NCI-H524 (cell line): ENCODE measurements around the gene NINJ2.

ENCODE experiments used
- DNase-seq, 2 experiments: peaks; one replicate each; lab custom pipeline; 2025; lab: John Stamatoyannopoulos, UW

NINJ2 gene

DNA sequence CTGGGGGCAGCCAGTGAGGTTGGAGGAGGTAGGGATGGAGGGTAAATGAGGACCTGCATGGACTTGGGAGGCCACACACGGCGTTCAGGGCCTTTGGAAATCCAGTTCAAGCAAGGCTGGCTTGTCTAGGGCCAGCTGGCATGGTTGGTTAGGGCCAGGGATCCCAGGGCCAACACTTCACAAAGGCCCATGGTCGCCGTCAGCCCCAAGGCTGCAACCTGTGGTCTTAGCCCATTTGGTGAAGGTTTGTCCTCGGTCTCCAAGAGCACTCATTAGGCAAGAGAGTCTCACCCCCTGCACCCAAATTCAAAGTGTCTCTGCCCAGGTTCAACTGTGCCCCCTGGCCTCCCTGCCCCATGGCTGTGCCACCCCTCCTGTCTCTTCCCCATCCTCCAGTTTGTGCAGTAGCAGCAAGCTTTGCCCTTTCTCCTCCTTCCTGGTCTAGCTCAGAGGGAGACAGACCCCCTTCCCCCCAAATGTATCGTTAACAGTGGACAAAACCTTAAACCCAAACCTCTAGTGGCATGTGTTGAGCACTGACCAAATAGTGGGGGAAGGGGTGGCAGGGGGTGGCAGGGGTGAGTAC lies 94.1 kb downstream of the NINJ2 start:
- DNase-seq = no peak

DNA sequence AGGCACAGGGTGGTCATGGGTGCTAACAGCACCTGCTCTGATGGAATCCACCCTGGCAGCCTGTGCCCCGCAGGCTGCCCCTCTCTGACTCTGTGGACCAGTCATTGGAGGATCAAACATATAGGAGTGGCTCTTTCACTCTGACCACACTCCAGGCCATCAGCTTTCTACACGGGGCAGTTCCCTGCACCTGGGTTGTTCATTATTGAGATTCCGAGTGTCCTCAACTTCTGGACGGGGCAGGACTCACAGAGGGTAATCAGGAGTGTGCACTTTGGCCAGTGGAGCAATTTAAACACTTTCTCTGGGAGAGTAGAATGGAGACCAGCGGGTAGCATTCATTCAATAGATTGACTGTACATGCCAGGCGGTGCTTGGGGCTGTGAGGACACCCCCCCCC lies 94.8 kb downstream of the NINJ2 start:
- DNase-seq = no peak

DNA sequence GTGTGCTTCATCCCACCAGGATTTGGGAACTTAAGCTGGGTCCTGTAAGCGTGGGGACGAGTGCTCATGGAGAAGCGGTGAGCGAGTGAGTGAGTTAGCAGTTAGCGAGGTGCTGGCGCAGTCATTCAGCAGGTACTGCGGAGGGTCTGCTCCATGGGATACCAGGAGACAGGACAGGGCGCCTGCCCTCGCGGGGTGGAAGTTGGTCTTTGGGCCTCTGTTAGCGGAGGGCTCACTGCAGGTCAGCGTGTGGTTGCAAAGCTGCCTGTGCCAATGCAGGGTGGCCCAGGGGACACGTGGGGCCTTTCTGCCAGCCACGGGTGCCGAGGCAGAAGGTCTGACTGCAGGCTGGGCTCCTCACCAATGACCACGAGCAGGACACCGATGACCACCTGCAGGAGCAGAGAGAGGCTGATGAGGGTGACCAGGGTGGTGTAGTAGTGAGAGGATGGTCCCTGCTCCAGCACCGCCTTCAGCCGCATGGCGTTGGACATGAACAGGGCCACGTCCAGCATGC lies 97.6 kb downstream of the NINJ2 start:
- DNase-seq = no peak

DNA sequence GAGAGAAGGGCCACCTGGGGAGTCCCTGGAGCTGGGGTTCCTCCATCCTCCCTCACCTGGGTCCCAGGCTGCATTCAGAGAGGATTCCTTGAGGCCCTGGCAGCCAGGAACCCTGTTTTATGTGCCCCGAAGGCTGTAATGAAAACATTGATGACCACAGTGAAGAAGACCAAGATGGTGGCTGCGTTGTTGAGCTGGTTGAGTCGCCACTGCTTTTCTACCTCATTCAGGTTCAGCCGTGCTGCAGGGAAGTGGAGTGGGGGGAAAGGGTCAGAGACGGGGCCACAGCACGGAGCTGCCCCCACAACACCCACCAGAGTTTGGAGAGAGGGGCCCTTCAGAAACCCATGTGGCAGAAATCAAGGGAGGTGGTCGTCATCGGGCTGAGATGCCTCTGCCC lies 98.1 kb downstream of the NINJ2 start:
- DNase-seq = no peak

DNA sequence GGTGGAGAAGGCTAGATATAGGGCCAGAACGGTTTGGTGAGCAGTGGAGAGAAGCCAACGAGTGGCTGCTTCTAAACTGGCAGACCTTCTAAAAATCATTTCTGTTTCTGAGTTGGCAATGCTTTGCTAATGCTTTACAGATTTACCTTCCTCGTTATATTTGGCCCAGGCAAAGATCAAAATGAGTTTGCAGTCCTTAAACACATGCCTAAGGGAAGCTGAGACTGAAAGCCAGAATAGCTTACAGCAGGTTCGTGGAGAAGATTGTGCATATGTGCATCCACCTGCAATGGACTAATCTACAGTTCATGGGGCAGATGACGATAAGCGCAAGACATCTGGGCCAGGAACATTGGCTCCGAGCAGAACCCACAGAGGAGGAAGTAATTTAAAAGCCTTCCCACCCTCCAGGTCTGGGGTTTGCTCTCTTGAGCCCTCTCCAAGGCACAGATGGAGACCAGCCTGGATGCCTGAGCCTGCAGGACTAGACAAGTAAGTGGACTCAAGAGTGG lies 99.4 kb downstream of the NINJ2 start:
- DNase-seq = no peak

DNA sequence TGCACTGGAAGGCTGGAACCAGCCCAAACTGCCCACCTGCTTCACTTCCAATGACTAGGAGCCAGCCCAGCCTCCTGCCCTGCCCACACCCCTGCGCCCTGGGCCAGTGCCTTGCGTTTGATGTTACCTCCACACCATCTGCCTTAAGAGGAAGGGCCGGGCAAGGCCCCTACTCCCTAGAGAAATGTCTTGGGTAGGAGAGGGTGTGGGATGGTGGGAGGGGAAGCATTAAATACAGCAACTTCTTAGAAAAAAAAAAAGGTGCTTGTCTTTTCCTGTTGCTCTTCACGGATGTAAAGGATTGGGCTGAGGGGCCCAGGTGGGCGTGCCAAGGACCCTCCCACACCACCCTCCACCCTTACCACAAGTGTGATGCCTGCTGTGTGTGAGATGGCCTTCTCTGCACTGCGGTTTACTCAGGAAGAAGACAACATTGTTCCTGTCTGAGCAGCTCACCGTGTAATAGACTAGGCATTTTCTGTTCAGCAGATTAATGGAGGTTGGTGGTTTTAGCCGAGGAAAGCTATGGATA lies 99.9 kb downstream of the NINJ2 start:
- no peak for DNase-seq

DNA sequence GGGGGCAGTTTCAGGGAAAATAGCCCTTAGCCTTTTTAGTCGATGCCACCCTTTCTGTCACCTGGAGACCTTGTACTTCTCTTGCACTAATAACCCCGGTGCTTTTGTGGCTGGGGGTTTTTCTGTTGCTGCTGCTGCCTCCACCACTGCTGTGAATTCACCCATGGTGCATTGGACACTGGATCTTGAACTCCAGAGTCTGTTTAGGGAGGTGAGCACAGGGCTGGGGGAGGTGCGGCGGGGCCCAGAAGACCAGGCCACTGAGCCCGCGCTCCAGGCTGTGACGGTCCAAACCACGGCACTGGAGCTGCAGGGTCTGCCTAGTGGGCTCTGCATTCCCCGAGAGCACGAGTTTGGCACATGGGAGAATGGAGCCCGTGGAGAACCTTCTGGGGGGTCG lies 100.6 kb downstream of the NINJ2 start:
- DNase-seq = no peak

DNA sequence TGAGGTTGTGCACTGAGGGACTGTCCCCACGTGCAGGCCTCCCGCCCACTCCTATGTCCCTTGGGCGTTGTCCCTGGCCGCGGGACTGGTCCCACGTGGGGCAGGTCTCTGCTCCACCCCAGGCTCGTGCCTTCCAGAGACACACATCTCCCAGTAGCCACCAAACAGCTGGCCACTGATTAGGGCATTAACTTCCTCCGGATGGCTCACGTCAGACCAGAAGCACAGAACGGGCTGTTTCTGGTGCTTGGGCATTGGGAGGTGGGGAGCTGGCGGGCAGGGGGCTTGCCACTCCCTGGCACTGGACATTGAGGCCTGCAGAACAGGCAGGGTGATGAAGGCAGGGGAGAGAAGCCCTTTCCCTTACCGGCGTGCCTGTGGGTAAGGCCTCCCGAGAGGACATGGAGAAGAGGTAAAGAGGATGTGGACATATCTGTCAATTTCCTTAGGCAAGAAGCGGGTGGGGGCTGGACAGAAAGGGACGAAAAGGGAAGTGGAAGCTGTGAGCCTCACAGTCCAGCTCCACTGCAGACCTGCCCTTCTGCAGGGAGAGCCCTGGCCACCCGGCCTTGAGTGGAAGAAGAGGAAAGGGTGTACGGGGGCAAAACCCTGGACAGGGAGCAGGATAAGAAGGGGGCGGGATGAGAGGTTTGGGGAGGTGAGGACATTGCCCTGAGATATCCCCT lies 101.2 kb downstream of the NINJ2 start:
- no peak for DNase-seq

DNA sequence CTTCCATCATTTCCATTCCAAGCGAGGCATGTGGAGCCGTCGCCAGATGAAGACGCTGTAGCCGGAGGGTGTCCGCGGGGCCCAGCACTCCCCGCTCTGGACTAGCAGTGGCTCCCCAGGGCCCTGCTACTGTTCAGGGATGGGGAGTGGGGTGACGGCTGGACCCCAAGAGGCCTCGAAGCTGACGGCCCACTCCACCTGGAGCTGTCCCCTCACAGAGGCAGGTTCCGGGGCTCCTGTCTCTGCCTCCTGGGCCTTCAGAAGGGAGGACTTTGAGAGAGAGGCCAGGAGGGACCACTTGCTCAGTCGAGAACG lies 101.9 kb downstream of the NINJ2 start:
- DNase-seq = no peak

DNA sequence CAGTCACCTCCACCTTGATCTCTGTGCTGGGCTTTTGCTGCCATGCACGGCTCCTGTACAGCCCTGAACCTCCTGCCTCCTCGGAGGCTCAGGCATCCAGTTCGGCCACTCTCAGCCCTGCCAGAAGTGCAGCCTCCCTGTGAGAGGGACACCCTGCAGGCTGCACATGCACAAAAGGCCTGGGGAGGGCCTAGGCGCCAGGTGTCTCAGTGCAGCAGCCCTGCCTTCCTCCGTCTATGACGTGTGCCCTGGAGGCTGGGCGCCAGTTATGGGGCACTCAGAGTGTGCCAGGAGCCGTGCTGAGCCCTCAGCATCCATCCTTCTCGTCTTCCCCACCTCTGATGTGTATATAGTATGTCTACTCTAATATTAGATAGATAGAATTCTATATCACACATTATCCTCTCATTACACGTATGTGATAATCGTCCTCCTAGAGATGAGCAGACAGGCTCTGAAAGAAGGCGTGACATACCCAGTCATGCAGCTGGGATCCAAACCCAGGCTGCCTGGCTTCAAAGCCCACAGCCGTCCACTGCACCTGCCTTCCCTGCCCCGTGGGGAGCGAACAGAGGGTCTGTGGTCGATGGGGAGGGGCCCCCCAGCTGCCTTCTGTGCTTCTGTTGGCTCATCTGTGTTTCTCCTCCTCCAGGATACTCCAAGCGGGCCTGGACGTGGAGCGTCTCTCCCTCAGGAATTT lies 102.4 kb downstream of the NINJ2 start:
- no peak for DNase-seq

DNA sequence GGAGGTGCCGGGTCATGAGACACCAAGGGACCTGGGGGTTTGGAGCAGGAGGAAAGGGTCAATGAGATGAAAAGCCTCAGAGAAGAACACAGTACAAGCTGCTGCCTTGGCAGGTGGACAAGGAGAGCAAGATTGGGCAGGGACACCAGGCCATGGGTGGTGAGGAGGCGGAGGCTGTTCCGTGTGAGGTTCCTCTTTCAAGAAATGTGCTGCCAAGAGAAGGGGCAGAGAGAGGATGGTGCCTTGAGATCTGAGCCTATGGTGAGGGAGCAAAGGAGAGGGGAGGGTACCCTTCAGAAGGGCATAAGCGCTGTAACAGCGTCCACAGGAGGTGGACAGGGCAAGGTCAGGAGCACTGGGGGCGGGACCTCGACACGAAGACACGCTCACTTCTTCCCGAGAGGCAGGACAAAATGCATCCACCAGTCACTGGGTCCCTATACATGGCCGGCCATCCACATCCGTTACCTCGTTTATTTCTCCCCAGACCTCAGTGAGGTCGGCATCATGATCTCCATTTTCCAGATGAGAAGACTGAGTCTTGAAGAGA lies 103.3 kb downstream of the NINJ2 start:
- no peak for DNase-seq

DNA sequence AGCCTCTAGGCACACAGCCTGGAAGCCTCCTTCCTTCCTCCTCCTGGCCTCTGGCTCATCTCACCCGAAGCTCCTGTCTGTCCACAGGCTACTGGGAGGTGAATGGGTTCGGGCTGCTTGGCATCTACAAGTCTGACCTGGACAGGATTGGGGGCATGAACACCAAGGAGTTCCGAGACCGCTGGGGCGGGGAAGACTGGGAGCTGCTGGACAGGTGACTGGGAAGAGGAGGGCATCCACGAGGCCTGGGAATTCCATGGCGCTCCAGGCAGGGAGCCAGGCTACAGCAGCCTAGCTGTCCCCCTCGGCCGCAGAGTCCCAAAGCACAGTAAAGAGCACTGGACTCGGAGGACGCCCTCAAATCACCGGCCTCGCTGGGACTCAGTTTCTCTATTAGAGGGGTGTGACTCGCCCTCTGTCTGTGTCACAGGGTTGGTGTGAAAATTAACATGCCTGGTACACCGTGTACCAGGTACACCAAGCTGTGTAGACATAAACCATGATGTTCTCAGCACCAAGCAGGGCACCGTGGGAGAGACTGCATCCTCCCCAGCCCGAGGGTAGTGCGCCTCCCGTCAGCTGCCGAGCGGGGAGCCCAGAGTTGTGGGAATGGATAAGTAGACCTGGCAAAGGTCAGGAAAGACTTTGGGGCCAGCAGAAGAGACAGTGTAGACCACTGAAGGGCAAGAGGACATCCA lies 103.9 kb downstream of the NINJ2 start:
- no peak for DNase-seq

DNA sequence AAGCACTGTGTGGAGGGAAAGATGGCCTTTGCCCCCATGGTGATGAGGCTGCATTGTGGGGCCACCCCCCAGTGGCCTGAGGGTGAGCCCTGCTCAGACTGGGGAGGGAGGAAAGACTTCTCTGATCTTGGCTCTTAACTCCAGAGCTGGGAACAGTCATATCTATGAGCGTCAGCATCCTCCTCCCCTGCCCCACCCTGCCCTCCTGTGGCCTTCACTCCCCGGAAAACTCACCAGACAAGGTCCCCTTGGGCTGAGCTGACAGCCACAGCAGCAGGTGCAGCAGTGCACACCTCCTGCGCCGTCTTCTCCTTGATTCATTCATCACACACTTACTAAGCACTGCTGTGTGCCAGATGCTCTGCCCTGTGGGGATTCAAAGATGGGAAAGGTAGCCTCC lies 104.7 kb downstream of the NINJ2 start:
- DNase-seq = no peak

DNA sequence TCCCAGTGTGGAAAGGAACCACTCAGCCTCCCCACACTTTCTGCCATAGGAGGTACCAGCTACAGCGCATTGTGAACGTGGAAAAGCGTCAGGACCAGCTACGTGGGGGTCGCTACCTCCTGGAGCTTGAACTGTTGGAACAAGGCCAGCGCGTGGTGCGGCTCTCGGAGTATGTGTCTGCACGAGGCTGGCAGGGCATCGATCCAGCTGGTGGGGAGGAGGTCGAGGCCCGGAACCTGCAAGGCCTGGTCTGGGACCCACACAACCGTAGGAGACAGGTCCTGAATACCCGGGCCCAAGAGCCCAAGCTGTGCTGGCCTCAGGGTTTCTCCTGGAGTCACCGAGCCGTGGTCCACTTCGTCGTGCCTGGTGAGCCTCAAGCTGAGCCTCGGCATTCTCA lies 106.7 kb downstream of the NINJ2 start:
- DNase-seq = no peak

DNA sequence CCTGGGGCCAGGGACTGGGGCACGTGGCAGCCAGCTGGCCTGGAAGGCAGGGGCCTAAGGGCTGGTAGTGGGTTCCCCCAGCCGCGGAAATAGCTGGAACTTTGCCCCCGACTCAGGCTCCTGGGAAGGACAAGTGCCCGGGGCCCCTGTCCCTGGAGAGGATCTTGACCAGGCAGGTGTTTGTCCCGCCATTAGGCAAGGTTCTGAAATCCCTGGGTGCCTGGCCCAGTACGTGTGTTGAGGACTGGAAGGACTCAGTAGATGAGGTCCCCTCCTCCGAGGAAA lies 109.3 kb downstream of the NINJ2 start:
- DNase-seq = no peak

DNA sequence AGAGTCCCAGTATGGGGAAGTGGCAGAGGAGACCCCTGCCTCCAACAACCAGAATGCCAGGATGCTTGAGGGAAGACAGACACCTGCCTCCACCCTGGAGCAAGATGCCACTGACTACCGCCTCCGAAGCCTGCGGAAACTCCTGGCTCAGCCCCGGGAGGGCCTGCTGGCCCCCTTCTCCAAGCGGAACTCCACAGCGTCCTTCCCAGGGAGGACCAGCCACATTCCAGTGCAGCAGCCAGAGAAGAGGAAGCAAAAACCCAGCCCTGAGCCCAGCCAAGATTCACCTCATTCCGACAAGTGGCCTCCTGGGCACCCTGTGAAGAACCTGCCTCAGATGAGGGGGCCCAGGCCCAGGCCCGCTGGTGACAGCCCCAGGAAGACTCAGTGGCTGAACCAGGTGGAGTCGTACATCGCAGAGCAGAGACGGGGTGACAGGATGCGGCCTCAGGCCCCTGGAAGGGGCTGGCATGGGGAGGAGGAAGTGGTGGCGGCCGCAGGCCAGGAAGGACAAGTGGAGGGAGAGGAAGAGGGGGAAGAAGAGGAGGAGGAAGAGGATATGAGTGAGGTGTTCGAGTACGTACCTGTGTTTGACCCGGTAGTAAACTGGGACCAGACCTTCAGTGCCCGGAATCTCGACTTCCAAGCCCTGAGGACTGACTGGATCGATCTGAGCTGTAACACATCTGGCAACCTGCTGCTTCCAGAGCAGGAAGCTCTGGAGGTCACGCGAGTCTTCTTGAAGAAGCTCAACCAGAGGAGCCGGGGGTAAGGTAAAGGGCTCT lies 109.8 kb downstream of the NINJ2 start:
- DNase-seq = no peak

DNA sequence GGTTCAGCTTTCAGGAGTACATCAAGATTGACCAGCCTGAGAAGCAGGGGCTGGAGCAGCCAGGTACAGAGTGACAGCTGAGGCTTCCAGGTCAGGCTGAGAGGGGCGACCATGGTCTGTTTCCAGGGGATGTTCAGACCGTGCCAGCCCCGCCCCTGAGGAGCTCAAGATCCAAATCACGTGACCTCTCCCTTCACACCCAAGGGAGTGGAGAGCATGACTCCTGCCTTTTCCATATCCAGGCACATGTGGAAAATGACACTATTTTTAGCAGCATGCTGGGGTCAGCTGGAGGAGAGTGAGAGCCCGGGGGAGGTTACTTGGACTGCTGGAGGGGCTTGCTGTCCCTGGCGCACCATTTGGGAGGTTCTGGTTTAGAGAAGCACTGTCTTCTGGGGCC lies 110.8 kb downstream of the NINJ2 start:
- no peak for DNase-seq

DNA sequence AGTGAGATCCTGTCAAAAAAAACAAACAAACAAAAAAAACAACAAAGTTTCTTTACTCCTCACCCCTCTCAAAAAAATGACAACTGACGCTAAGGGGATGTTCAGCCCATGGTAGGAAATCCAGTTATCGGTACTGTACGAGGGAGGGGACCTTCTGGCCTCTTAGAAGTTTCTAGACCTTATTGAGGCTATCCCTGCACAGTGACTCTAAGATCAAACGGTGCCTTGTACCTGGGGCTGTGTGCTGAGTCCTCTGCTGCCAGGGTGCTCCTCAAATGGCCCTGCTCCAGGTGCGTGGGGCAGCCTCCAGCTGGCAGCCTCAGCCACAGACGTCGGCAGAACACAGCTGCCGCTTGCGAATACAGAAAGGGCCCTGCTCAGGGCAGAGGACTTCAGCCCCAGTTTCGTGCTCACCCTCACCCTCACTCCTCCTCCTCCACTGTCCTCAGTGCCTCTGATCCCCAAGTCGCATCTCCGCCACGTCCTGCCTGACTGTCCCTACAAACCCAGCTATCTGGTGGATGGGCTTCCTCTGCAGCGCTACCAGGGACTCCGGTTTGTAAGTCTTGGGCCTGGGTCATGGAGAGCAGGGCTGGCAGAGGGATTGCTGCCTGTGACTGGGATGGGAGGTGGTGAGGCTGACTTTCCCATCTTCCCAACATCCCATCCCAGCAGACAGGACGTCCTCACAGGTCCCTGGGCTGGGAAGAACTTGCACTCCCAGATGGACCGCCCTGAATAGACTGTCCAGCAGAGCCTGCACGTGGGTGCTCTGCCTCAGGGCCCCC lies 112.6 kb downstream of the NINJ2 start:
- no peak for DNase-seq

DNA sequence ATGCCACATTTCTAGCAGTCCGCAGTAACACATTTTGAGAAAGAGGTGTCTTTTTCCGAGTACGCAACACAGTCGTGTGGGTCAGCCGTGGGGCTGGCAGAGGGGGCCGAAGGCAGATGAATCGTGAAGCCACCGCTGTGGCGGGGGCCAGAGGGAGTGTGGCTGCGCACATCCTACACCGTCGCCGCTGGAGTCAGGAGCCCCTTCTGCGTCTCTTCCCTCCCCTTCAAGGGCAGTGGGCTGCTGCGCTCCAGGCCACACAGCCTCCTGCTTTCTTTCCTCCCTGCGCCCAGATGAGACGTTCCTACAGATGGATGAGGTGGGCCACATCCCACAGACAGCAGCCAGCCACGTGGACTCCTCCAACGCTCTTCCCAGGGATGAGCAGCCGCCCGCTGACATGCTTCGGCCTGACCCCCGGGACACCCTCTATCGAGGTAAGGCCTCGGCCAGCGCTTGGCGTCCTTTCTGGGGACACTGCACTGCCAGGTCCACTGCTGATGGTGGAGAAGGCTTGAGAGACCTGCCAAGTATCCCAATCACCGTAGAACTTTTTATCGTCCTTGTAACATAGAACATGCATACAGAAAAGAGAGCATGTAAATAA lies 113.7 kb downstream of the NINJ2 start:
- no peak for DNase-seq

DNA sequence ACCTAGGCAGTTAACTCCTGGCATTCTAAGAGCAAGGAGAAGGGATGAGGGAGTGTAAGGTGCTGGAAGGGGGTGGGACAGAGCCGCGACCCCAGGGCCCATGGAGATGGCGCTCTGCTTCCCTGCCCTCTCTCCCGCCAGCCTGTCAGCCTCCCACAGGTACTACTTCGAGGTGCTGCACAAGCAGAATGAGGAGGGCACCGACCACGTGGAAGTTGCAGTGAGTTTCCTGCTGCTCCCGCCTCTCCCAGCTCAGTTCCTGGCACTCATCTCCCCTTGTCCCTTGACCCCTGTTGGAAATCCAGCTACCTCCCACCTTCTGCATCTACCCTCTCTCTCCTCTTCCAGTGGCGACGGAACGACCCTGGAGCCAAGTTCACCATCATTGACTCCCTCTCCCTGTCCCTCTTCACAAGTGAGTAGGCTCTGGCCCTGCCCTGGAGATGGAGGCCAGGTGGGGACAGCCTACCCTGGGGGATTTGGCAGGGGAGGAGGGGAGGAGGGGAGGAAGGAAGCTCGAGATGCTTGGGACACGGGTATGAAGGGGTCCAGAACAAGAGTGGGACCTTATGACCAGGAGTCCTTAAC lies 115.3 kb downstream of the NINJ2 start:
- DNase-seq = no peak
